ENCODE data around the gene STRBP. TPM values are rescaled to one million over a fixed set of nuclear protein-coding genes. Genes with fewer than 3 reads are reported as not detected.

STRBP gene
- total and polyA plus RNA-seq, 9 of the 15 experiments (the other 6 are each of a cell fraction or from before 2014, with no cell fraction given), result 27.7 to 84.0 (median 70.2) TPM

DNA sequence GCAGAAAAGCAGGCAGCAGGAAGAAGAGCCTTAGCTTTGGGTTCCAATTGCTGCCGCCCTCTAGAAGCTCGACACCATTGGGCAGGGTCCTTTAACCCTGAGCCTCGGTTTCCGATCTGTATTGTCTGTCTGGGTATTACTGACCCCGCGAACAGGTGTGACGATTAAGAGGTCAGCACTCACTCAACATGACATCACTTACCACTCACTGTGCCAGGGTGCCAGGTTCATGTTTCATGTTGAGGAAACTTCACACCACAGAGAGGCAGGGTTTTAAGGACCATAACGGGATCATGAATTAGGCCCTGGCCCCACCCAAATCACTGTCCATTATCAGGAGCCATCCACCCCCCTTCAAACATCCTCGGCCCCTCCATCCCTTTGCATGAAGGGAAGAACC is 159.4 kb downstream of the STRBP start (continued):
- TF ChIP-seq, protein P1, sequence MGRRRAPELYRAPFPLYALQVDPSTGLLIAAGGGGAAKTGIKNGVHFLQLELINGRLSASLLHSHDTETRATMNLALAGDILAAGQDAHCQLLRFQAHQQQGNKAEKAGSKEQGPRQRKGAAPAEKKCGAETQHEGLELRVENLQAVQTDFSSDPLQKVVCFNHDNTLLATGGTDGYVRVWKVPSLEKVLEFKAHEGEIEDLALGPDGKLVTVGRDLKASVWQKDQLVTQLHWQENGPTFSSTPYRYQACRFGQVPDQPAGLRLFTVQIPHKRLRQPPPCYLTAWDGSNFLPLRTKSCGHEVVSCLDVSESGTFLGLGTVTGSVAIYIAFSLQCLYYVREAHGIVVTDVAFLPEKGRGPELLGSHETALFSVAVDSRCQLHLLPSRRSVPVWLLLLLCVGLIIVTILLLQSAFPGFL (CRISPR knock-in tag; IDR thresholded peaks at IDR 0.05), result no peak
- TF ChIP-seq HDGF (IDR thresholded peaks at IDR 0.05) (no peak), POLR2AphosphoS2 (IDR thresholded peaks at IDR 0.05; ENCODE audit: low read length) (no peak)
- TF ChIP-seq, protein P2, sequence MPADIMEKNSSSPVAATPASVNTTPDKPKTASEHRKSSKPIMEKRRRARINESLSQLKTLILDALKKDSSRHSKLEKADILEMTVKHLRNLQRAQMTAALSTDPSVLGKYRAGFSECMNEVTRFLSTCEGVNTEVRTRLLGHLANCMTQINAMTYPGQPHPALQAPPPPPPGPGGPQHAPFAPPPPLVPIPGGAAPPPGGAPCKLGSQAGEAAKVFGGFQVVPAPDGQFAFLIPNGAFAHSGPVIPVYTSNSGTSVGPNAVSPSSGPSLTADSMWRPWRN (IDR thresholded peaks at IDR 0.05; ENCODE audit: low read depth), result no peak

DNA sequence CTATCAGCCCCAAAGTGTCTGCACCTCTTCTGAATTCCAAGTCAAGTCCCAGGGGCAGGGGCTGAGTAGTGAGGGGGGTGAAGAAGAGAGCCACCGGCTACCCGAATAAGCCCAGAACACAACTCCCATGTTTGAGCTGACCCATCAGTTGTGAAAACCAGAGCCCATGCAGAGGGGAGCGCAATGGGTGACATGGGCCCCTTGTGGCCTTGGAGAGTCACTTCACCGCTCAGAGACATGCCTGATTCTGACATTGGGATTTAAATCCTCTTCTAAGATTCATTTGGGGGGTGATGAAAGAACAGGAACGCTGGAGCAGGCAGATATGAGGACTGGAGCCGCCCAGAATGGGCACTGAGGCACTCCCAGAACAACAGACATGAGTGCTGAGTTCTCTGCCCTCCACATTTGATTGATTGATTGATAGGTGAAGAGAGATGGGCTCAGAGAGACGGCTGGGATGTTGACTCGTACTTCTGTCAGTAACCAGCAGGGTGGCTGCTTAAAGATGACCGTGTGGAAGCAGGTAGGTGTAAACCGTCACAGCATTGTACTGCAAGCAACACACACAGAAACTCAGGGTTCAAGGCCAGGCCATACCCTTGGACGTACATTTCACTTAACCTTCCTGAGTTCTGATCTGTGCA is 160.6 kb downstream of the STRBP start:
- POLR2A ChIA-PET, result interaction anchor here (0.9 to 1.2 kb wide), 3 partner anchors 8 to 23 kb away, joined by 3 to 5 read pairs (median 4); no protein-coding TSS in a partner anchor
- Histone ChIP-seq H3K9ac (ENCODE audit: insufficient read depth in 1 of 2, low read depth in 2 of 2, low read length in 2 of 2) (no peak overlapping the region), H3K9me3 (replicated peaks; ENCODE audit: control insufficient read depth, insufficient read depth, low read depth, low read length) (no peaks in the 10 kb centered on the region), H3K36me3 (ENCODE audit: control insufficient read depth, insufficient read depth, low read length) (peaks cover 73% of the 10 kb centered on the region), H3K79me2 (ENCODE audit: control insufficient read depth, insufficient read depth, low read length) (no peaks in the 10 kb centered on the region), H3K27me3 (ENCODE audit: control insufficient read depth in 2 of 2, insufficient read depth in 2 of 2, low read length in 2 of 2) (no peaks in the 10 kb centered on the region), H3K4me2 (ENCODE audit: insufficient read depth, low read length) (no peak overlapping the region), H4K20me1 (replicated peaks; ENCODE audit: control insufficient read depth, insufficient read depth, low read length) (0 out of 2 replicates have a peak, but pooled peaks cover 2% of the 10 kb centered on the region), H3K9me1 (ENCODE audit: control insufficient read depth, insufficient read depth, low read length) (no peaks in the 10 kb centered on the region), H2AFZ (ENCODE audit: low read depth, low read length) (no peak overlapping the region), H3K4me1 (replicated peaks in 1 of 2; ENCODE audit: control insufficient read depth in 2 of 2, insufficient read depth in 2 of 2, low read length in 2 of 2) (peaks cover 0 to 6% of the 10 kb centered on the region in 2 experiments; a peak in 1 of 5 replicates), H3K27ac (ENCODE audit: extremely low read depth, low read depth, low read length) (no peak overlapping the region), H3K4me3 (no peak overlapping the region)
- CTCF ChIA-PET (ENCODE audit: low intra/inter-chr PET ratio), result interaction anchor here (1.5 kb wide), 1 partner anchor 242 kb away, joined by 3 read pairs; no protein-coding TSS in a partner anchor
- 67% methylated on average over 11 of the region's 11 CpGs for WGBS (ENCODE audit: insufficient coverage, low coverage, missing lambda C conversion rate)
- FAIRE-seq (peak; percentile 19), DNase-seq (ENCODE audit: extremely low read depth in 1 of 4, low spot score in 3 of 4) (peak in 2 of 4 experiments; percentile 34 to 35), ATAC-seq (peak; percentile 55)
- intact Hi-C loops (cut with micrococcal nuclease), result no loop called here
- in situ Hi-C loops (cut with MboI), result no loop called here
- no TSS peak for BruUV-seq (replicated peaks)
- TF ChIP-seq, protein P3, sequence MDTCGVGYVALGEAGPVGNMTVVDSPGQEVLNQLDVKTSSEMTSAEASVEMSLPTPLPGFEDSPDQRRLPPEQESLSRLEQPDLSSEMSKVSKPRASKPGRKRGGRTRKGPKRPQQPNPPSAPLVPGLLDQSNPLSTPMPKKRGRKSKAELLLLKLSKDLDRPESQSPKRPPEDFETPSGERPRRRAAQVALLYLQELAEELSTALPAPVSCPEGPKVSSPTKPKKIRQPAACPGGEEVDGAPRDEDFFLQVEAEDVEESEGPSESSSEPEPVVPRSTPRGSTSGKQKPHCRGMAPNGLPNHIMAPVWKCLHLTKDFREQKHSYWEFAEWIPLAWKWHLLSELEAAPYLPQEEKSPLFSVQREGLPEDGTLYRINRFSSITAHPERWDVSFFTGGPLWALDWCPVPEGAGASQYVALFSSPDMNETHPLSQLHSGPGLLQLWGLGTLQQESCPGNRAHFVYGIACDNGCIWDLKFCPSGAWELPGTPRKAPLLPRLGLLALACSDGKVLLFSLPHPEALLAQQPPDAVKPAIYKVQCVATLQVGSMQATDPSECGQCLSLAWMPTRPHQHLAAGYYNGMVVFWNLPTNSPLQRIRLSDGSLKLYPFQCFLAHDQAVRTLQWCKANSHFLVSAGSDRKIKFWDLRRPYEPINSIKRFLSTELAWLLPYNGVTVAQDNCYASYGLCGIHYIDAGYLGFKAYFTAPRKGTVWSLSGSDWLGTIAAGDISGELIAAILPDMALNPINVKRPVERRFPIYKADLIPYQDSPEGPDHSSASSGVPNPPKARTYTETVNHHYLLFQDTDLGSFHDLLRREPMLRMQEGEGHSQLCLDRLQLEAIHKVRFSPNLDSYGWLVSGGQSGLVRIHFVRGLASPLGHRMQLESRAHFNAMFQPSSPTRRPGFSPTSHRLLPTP (IDR thresholded peaks at IDR 0.05; ENCODE audit: borderline replicate concordance, extremely low read depth, insufficient read length), result no peak
- TF ChIP-seq POLR2H (tag; IDR thresholded peaks at IDR 0.05; ENCODE audit: low read depth), result no peak

Measured in K562 (cell line).